HepG2 (cell line): ENCODE results near the gene NPY.

Source experiments
- EZH2 ChIP-seq: conservative IDR thresholded peaks from 2 replicates; pipeline ENCODE4 v1.6.1; 2012; ENCODE audit warnings: mild to moderate bottlenecking, low read depth, low read length, moderate library complexity
- HMG20A ChIP-seq: IDR thresholded peaks from 2 replicates; pipeline ENCODE4 v1.6.1; 2016; ENCODE audit warnings: borderline replicate concordance
- HNF4G ChIP-seq, 2 experiments: sonication (generic) in 1 of 2; formaldehyde crosslinking in 1 of 2; IDR thresholded peaks; 2 replicates each; pipeline versions ENCODE4 v1.4.0 to v1.6.1; 2011 to 2020; ENCODE audit warnings: borderline replicate concordance in 2 of 2, low read depth in 2 of 2, mild to moderate bottlenecking in 2 of 2, low read length in 1 of 2, missing genetic modification reagents in 1 of 2, moderate library complexity in 1 of 2
- KDM5A ChIP-seq: fragments of 200-600 bp; sonication (generic); IDR thresholded peaks from 2 replicates; pipeline ENCODE4 v1.7.0; 2018; ENCODE audit warnings: antibody characterized with exemption, mild to moderate bottlenecking, low read length, borderline replicate concordance
- KLF16 ChIP-seq, 2 experiments: sonication (generic) in 1 of 2; formaldehyde crosslinking in 1 of 2; IDR thresholded peaks; 2 replicates each; pipeline versions ENCODE4 v1.6.1 to v1.8.0; 2016 to 2023; ENCODE audit warnings: missing genetic modification reagents in 2 of 2, missing compliant biosample characterization in 1 of 2
- NFE2 ChIP-seq: sonication (generic); formaldehyde crosslinking; IDR thresholded peaks from 2 replicates; pipeline ENCODE4 v1.4.0; 2020; ENCODE audit warnings: missing genetic modification reagents
- NR3C1 ChIP-seq: sonication (generic); formaldehyde crosslinking; IDR thresholded peaks from 2 replicates; pipeline ENCODE4 v1.4.0; 2020; ENCODE audit warnings: missing genetic modification reagents
- SAFB2 ChIP-seq: sonication (generic); formaldehyde crosslinking; IDR thresholded peaks from 2 replicates; pipeline ENCODE4 v1.5.1; 2020; ENCODE audit warnings: missing genetic modification reagents, low read depth, mild to moderate bottlenecking, borderline replicate concordance
- TAF1 ChIP-seq: sonication (generic); formaldehyde crosslinking; IDR thresholded peaks from 2 replicates; pipeline ENCODE4 v1.4.0; 2020; ENCODE audit warnings: missing genetic modification reagents
- ZBTB21 ChIP-seq: sonication (generic); formaldehyde crosslinking; IDR thresholded peaks from 2 replicates; pipeline ENCODE4 v1.4.0; 2020; ENCODE audit warnings: missing genetic modification reagents
- ZNF777 ChIP-seq: sonication (generic); formaldehyde crosslinking; IDR thresholded peaks from 2 replicates; pipeline ENCODE4 v1.4.0; 2020; ENCODE audit warnings: missing genetic modification reagents
- TF ChIP-seq, protein P1 (sequence below): sonication (generic); formaldehyde crosslinking; IDR thresholded peaks from 2 replicates; pipeline ENCODE4 v1.5.0; 2020; ENCODE audit warnings: mild to moderate bottlenecking, missing genetic modification reagents, moderate library complexity

DNA sequence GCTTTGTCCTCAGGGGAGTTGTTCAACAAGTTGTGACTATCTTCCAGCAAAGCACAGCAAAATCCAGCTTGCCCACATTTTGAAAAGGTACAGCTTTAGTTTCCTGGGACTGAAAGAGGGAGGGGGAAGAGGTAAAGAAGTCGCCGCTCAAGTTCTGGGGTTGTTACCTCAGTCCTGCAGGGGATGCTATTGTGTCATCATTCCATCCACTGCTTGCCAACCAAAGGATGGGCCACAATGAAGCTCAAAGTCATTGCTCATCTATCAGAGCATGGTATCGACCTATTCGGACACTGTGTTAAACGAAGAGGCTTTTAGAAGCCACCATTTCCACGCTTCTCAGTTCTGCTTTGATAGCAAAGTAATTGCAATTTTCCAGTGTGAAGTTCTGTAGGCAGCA is 34.3 kb downstream of the NPY start:
- no peak for TF ChIP-seq NFE2 (CRISPR knock-in tag)
- no peak for TF ChIP-seq HNF4G (IDR thresholded peaks at IDR 0.05; ENCODE audit: borderline replicate concordance, low read depth, low read length)
- TF ChIP-seq HNF4G (CRISPR knock-in tag; IDR thresholded peaks at IDR 0.05; ENCODE audit: borderline replicate concordance, low read depth) = no peak
- no peak for TF ChIP-seq NR3C1 (CRISPR knock-in tag)
- TF ChIP-seq SAFB2 (CRISPR knock-in tag) = no peak
- no peak for TF ChIP-seq ZBTB21 (CRISPR knock-in tag)
- no peak for TF ChIP-seq EZH2
- TF ChIP-seq, protein P1, sequence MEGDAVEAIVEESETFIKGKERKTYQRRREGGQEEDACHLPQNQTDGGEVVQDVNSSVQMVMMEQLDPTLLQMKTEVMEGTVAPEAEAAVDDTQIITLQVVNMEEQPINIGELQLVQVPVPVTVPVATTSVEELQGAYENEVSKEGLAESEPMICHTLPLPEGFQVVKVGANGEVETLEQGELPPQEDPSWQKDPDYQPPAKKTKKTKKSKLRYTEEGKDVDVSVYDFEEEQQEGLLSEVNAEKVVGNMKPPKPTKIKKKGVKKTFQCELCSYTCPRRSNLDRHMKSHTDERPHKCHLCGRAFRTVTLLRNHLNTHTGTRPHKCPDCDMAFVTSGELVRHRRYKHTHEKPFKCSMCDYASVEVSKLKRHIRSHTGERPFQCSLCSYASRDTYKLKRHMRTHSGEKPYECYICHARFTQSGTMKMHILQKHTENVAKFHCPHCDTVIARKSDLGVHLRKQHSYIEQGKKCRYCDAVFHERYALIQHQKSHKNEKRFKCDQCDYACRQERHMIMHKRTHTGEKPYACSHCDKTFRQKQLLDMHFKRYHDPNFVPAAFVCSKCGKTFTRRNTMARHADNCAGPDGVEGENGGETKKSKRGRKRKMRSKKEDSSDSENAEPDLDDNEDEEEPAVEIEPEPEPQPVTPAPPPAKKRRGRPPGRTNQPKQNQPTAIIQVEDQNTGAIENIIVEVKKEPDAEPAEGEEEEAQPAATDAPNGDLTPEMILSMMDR (CRISPR knock-in tag) = peak; percentile 47
- no peak for TF ChIP-seq ZNF777
- TF ChIP-seq TAF1 (CRISPR knock-in tag) = no peak
- TF ChIP-seq HMG20A (CRISPR knock-in tag) = no peak
- no peak for TF ChIP-seq KDM5A
- no peak for TF ChIP-seq KLF16 (CRISPR knock-in tag; IDR thresholded peaks at IDR 0.05)
